Common myeloid progenitor, CD34-positive (primary cell): ENCODE results near the gene POGZ.

Source experiments
- CTCF ChIA-PET: fragments of 350-600 bp; sonication (Branson Sonifier 250); formaldehyde crosslinking; loops from one replicate; lab custom pipeline; 2021; ENCODE audit warnings: antibody characterized with exemption; lab: Charles Lee
- POLR2A ChIA-PET: fragments of 350-600 bp; sonication (Branson Sonifier 250); formaldehyde crosslinking; loops from one replicate; lab custom pipeline; 2021; ENCODE audit warnings: antibody characterized with exemption; lab: Charles Lee
- DNase-seq, 3 donors: peaks; one replicate each; pipeline versions ENCODE4 v3.0.0 to v3.0.0-alpha.2; 2013
- H3K27ac ChIP-seq, 2 experiments: 1 replicate in 1 of 2; 2 replicates in 1 of 2; pipeline ENCODE4 v1.7.0; 2013; ENCODE audit warnings: inconsistent platforms in 2 of 2, low read length in 2 of 2, mild to moderate bottlenecking in 2 of 2, low read depth in 1 of 2, moderate library complexity in 1 of 2; ENCODE audit not compliant: severe bottlenecking in 2 of 2, insufficient read depth in 1 of 2, poor library complexity in 1 of 2
- H3K27me3 ChIP-seq, 5 experiments: replicated peaks in 2 of 5; 1 replicate in 3 of 5; 2 replicates in 2 of 5; pipeline versions ENCODE4 v1.6.1 to v1.7.0; 2013; ENCODE audit warnings: low read length in 4 of 5, mild to moderate bottlenecking in 2 of 5, moderate library complexity in 2 of 5, inconsistent platforms in 1 of 5; ENCODE audit not compliant: insufficient read depth in 5 of 5, control insufficient read depth in 4 of 5
- H3K36me3 ChIP-seq, 4 experiments: 1 replicate in 2 of 4; 2 replicates in 2 of 4; pipeline versions ENCODE4 v1.6.1 to v1.7.0; 2013; ENCODE audit warnings: low read length in 3 of 4, control low read depth in 1 of 4, mild to moderate bottlenecking in 1 of 4; ENCODE audit not compliant: control insufficient read depth in 4 of 4, insufficient read depth in 4 of 4
- H3K4me1 ChIP-seq, 4 experiments: 1 replicate in 3 of 4; 2 replicates in 1 of 4; pipeline versions ENCODE4 v1.6.1 to v1.7.1; 2013; ENCODE audit warnings: low read length in 3 of 4, mild to moderate bottlenecking in 3 of 4, control low read depth in 1 of 4, inconsistent platforms in 1 of 4, moderate library complexity in 1 of 4; ENCODE audit not compliant: control insufficient read depth in 4 of 4, insufficient read depth in 4 of 4; ENCODE audit errors: control extremely low read depth in 1 of 4
- H3K4me3 ChIP-seq, 7 experiments: 1 replicate in 4 of 7; 2 replicates in 3 of 7; pipeline versions ENCODE4 v1.5.1 to v1.7.0; 2013; ENCODE audit warnings: mild to moderate bottlenecking in 7 of 7, low read length in 6 of 7, moderate library complexity in 6 of 7, inconsistent platforms in 2 of 7, low read depth in 2 of 7, control low read depth in 1 of 7; ENCODE audit not compliant: insufficient read depth in 4 of 7, control insufficient read depth in 1 of 7; ENCODE audit errors: extremely low read depth in 1 of 7
- H3K9me3 ChIP-seq, 5 experiments: 1 replicate in 4 of 5; 2 replicates in 1 of 5; pipeline versions ENCODE4 v1.6.1 to v1.7.1; 2013; ENCODE audit warnings: low read length in 4 of 5, mild to moderate bottlenecking in 2 of 5, inconsistent platforms in 1 of 5, low read depth in 1 of 5, moderate library complexity in 1 of 5; ENCODE audit not compliant: control insufficient read depth in 4 of 5, insufficient read depth in 2 of 5; ENCODE audit errors: control extremely low read depth in 1 of 5
- WGBS: methylation state at CpG from one replicate; pipeline ENCODE4 v1.1.5; 2013; ENCODE audit not compliant: insufficient coverage; 5-methylcytosine and 5-hydroxymethylcytosine counted together

The POGZ gene

GRCh38 chr1:151491641-151492040, 32.3 kb upstream of the POGZ start:
- Histone ChIP-seq H3K27me3 (no peaks in the 10 kb centered on the region), H3K4me3 (no peak overlapping the region), H3K9me3 (no peaks in the 10 kb centered on the region), H3K4me1 (no peaks in the 10 kb centered on the region), H3K27ac (no peak overlapping the region), H3K36me3 (no peaks in the 10 kb centered on the region)
- no peak for DNase-seq
- CTCF ChIA-PET: interaction anchor here (2.0 kb wide), 1 partner anchor 13 kb away, joined by 6 read pairs; no protein-coding TSS in a partner anchor
- 88% methylated on average over 5 of the region's 5 CpGs for WGBS
- POLR2A ChIA-PET: interaction anchor here (0.9 kb wide), 1 partner anchor 10 kb away, joined by 3 read pairs; no protein-coding TSS in a partner anchor

GRCh38 chr1:151486557-151486956, 27.3 kb upstream of the POGZ start:
- POLR2A ChIA-PET: no interaction called here
- CTCF ChIA-PET: no interaction called here
- H3K36me3 ChIP-seq: no peaks in the 10 kb centered on the region
- H3K9me3 ChIP-seq: peaks cover 0 to 7% (median 4%) of the 10 kb centered on the region in 5 experiments
- DNase-seq: no peak
- H3K4me3 ChIP-seq: no peak overlapping the region
- WGBS: 100% methylated on average over 1 of the region's 1 CpG
- H3K4me1 ChIP-seq: no peaks in the 10 kb centered on the region
- peaks cover 0 to 2% (median 0%) of the 10 kb centered on the region in 5 experiments for H3K27me3 ChIP-seq
- no peak overlapping the region for H3K27ac ChIP-seq

GRCh38 chr1:151485685-151486255, 26.5 kb upstream of the POGZ start:
- peaks cover 0 to 2% (median 0%) of the 10 kb centered on the region in 5 experiments for H3K27me3 ChIP-seq
- no peaks in the 10 kb centered on the region for H3K36me3 ChIP-seq
- DNase-seq: no peak
- CTCF ChIA-PET: interaction anchor here (1.3 to 2.6 kb wide), 3 partner anchors 9 to 14 kb away, joined by 3 to 11 read pairs (median 6); no protein-coding TSS in a partner anchor
- H3K4me3 ChIP-seq: no peak overlapping the region
- no peaks in the 10 kb centered on the region for H3K4me1 ChIP-seq
- POLR2A ChIA-PET: no interaction called here
- peaks cover 0 to 7% (median 4%) of the 10 kb centered on the region in 5 experiments for H3K9me3 ChIP-seq
- no peak overlapping the region for H3K27ac ChIP-seq
- 96% methylated on average over 5 of the region's 5 CpGs for WGBS

GRCh38 chr1:151482017-151482416, 22.7 kb upstream of the POGZ start:
- CTCF ChIA-PET: no interaction called here

GRCh38 chr1:151479462-151479861, 20.2 kb upstream of the POGZ start:
- H3K36me3 ChIP-seq: no peaks in the 10 kb centered on the region
- no peak for DNase-seq
- ChIA-PET POLR2A (no interaction called here), CTCF (interaction anchor here (0.6 to 1.6 kb wide), 2 partner anchors 23 to 283 kb away, joined by 3 read pairs; no protein-coding TSS in a partner anchor)
- WGBS: 96% methylated on average over 3 of the region's 5 CpGs
- H3K4me3 ChIP-seq: no peak overlapping the region
- peaks cover 0 to 7% (median 4%) of the 10 kb centered on the region in 5 experiments for H3K9me3 ChIP-seq
- no peaks in the 10 kb centered on the region for H3K4me1 ChIP-seq
- peaks cover 0 to 3% (median 0%) of the 10 kb centered on the region in 5 experiments for H3K27me3 ChIP-seq
- H3K27ac ChIP-seq: no peak overlapping the region

More at GRCh38 chr1:151482017-151482416, 22.7 kb upstream of the POGZ start:
- Histone ChIP-seq H3K4me3 (no peak overlapping the region), H3K27ac (no peak overlapping the region), H3K4me1 (no peaks in the 10 kb centered on the region), H3K9me3 (peaks cover 0 to 7% (median 4%) of the 10 kb centered on the region in 5 experiments), H3K27me3 (peaks cover 0 to 2% (median 0%) of the 10 kb centered on the region in 5 experiments), H3K36me3 (no peaks in the 10 kb centered on the region)
- 100% methylated on average over 1 of the region's 1 CpG for WGBS
- no peak for DNase-seq
- POLR2A ChIA-PET: no interaction called here

- CTCF ChIA-PET: interaction anchor here (0.6 to 1.6 kb wide), 2 partner anchors 23 to 282 kb away, joined by 3 read pairs; no protein-coding TSS in a partner anchor
Measured at GRCh38 chr1:151478923-151479322, 19.6 kb upstream of the POGZ start.

More at GRCh38 chr1:151478923-151479322, 19.6 kb upstream of the POGZ start:
- POLR2A ChIA-PET: interaction anchor here (0.6 kb wide), 1 partner anchor 19 kb away, joined by 3 read pairs; no protein-coding TSS in a partner anchor
- Histone ChIP-seq H3K4me1 (no peaks in the 10 kb centered on the region), H3K27ac (no peak overlapping the region), H3K4me3 (no peak overlapping the region), H3K27me3 (peaks cover 0 to 3% (median 0%) of the 10 kb centered on the region in 5 experiments), H3K36me3 (no peaks in the 10 kb centered on the region), H3K9me3 (peaks cover 0 to 7% (median 4%) of the 10 kb centered on the region in 5 experiments)
- no peak for DNase-seq
- 100% methylated on average over 1 of the region's 2 CpGs for WGBS
